ENCODE results near the gene ZFAND5. TPM values are rescaled to one million over a fixed set of nuclear protein-coding genes. Genes with fewer than 3 reads are reported as not detected.

The ZFAND5 gene
- total and polyA plus RNA-seq, 2 of the 13 experiments (the other 11 are each of a cell fraction or from before 2014, with no cell fraction given) = 53.4 to 60.2 TPM

- Histone ChIP-seq H3K79me2 (ENCODE audit: insufficient read depth, low read length) (no peaks in the 10 kb centered on the region), H3K27me3 (ENCODE audit: control insufficient read depth in 1 of 2, insufficient read depth in 2 of 2, low read length in 2 of 2) (no peaks in the 10 kb centered on the region), H3K9ac (ENCODE audit: insufficient read depth, low read depth, low read length) (no peak overlapping the region), H3K36me3 (replicated peaks in 1 of 2; ENCODE audit: control insufficient read depth in 1 of 2, insufficient read depth in 2 of 2, low read length in 2 of 2) (no peaks in the 10 kb centered on the region), H3K4me2 (ENCODE audit: low read depth, low read length) (no peak overlapping the region), H2AFZ (ENCODE audit: low read length) (no peak overlapping the region), H3K4me3 (replicated peaks in 1 of 3; ENCODE audit: insufficient read depth in 1 of 3, low read depth in 2 of 3, low read length in 3 of 3) (no peak overlapping the region), H3K4me1 (ENCODE audit: insufficient read depth, low read length) (peaks cover 7% of the 10 kb centered on the region; the same call in 1 of the 2 replicates), H3K9me3 (ENCODE audit: low read length) (no peaks in the 10 kb centered on the region), H4K20me1 (ENCODE audit: insufficient read depth, low read length) (no peaks in the 10 kb centered on the region), H3K27ac (ENCODE audit: extremely low read length, insufficient read depth, low read length) (no peak overlapping the region)
- intact Hi-C loops (cut with micrococcal nuclease; ENCODE audit: unreplicated experiment) (no loop called here), in situ Hi-C loops (cut with HindIII; ENCODE audit: extremely low pct_ligation_motif_present, low pct_unique_long_range_greater_than_20kb) (no loop called here)
- 14% methylated on average over 4 of the region's 4 CpGs for WGBS (ENCODE audit: low lambda C conversion rate)
- BruUV-seq (replicated peaks) = no TSS peak
- FAIRE-seq (no peak), ATAC-seq (no peak), DNase-seq (ENCODE audit: low spot score) (no peak)
- ChIA-PET POLR2A (no interaction called here), CTCF (ENCODE audit: low intra/inter-chr PET ratio, low total read pairs) (no interaction called here)
- TF ChIP-seq NR2F6 (IDR thresholded peaks at IDR 0.05) = peak; percentile 11; the same call in 1 of the 2 replicates
- TF ChIP-seq NR2F6 (CRISPR knock-in tag; IDR thresholded peaks at IDR 0.05) = no peak
- no peak for TF ChIP-seq PAXIP1 (CRISPR knock-in tag; conservative IDR thresholded peaks at IDR 0.05)
- TF ChIP-seq NCOA1 (CRISPR knock-in tag; IDR thresholded peaks at IDR 0.05) = no peak
Observed at GRCh38 chr9:72309364-72310133, 55.5 kb downstream of the ZFAND5 start.

GRCh38 chr9:72306761-72307160 is 58.2 kb downstream of the ZFAND5 start:
- 0% methylated on average over 1 of the region's 1 CpG for WGBS (ENCODE audit: low lambda C conversion rate)
- Histone ChIP-seq H2AFZ (ENCODE audit: low read length) (no peak overlapping the region), H4K20me1 (ENCODE audit: insufficient read depth, low read length) (no peaks in the 10 kb centered on the region), H3K36me3 (replicated peaks in 1 of 2; ENCODE audit: control insufficient read depth in 1 of 2, insufficient read depth in 2 of 2, low read length in 2 of 2) (no peaks in the 10 kb centered on the region), H3K4me3 (replicated peaks in 1 of 3; ENCODE audit: insufficient read depth in 1 of 3, low read depth in 2 of 3, low read length in 3 of 3) (no peak overlapping the region), H3K9ac (ENCODE audit: insufficient read depth, low read depth, low read length) (no peak overlapping the region), H3K4me1 (ENCODE audit: insufficient read depth, low read length) (peaks cover 7% of the 10 kb centered on the region; the same call in 1 of the 2 replicates), H3K9me3 (ENCODE audit: low read length) (no peaks in the 10 kb centered on the region), H3K79me2 (ENCODE audit: insufficient read depth, low read length) (no peaks in the 10 kb centered on the region), H3K27me3 (ENCODE audit: control insufficient read depth in 1 of 2, insufficient read depth in 2 of 2, low read length in 2 of 2) (no peaks in the 10 kb centered on the region), H3K4me2 (ENCODE audit: low read depth, low read length) (no peak overlapping the region), H3K27ac (ENCODE audit: extremely low read length, insufficient read depth, low read length) (no peak overlapping the region)
- TF ChIP-seq FOSL1 (CRISPR knock-in tag; IDR thresholded peaks at IDR 0.05; ENCODE audit: borderline replicate concordance) = no peak
- no peak for TF ChIP-seq KAT7 (CRISPR knock-in tag; IDR thresholded peaks at IDR 0.05; ENCODE audit: borderline replicate concordance)
- TF ChIP-seq NFATC3 (CRISPR knock-in tag; IDR thresholded peaks at IDR 0.05) = no peak
- no peak for TF ChIP-seq ZNF276 (CRISPR knock-in tag; IDR thresholded peaks at IDR 0.05; ENCODE audit: low read depth)
- no peak for TF ChIP-seq KMT2A (CRISPR knock-in tag; IDR thresholded peaks at IDR 0.05)
- TF ChIP-seq PAXIP1 (CRISPR knock-in tag; conservative IDR thresholded peaks at IDR 0.05) = no peak
- ChIA-PET POLR2A (no interaction called here), CTCF (ENCODE audit: low intra/inter-chr PET ratio, low total read pairs) (no interaction called here)
- intact Hi-C loops (cut with micrococcal nuclease; ENCODE audit: unreplicated experiment) = no loop called here
- BruUV-seq (replicated peaks) = no TSS peak
- in situ Hi-C loops (cut with HindIII; ENCODE audit: extremely low pct_ligation_motif_present, low pct_unique_long_range_greater_than_20kb) = no loop called here
- no peak for DNase-seq (ENCODE audit: low spot score)
- no peak for ATAC-seq
- no peak for FAIRE-seq

Data from HepG2 (cell line).